Loucy (cell line): Measurements from ENCODE around the gene ANKRD10.
"Not testable (repeated sequence)": the region's sequence is repeated elsewhere in the genome, so short reads cannot be mapped to it uniquely, and the experiment has no call there.

ENCODE experiments used
- H2AFZ ChIP-seq: fragments of 200-600 bp; sonication (generic); 2 replicates; pipeline ENCODE4 v1.6.0; 2016; ENCODE audit warnings: antibody characterized with exemption, mild to moderate bottlenecking, low read length, moderate library complexity
- H3F3A ChIP-seq: fragments of 200-600 bp; 2 replicates; pipeline ENCODE4 v1.6.0; 2016; ENCODE audit warnings: antibody characterized with exemption, low read depth, mild to moderate bottlenecking
- H3K27me3 ChIP-seq: fragments of 200-600 bp; sonication (generic); 2 replicates; pipeline ENCODE4 v1.6.1; 2014; ENCODE audit warnings: low read length, mild to moderate bottlenecking; ENCODE audit not compliant: insufficient read depth, poor library complexity, severe bottlenecking
- H3K36me3 ChIP-seq: fragments of 200-600 bp; sonication (generic); 2 replicates; pipeline ENCODE4 v1.6.1; 2016; ENCODE audit warnings: low read length; ENCODE audit not compliant: insufficient read depth
- H3K4me1 ChIP-seq: fragments of 200-600 bp; sonication (generic); 2 replicates; pipeline ENCODE4 v1.5.1; 2014; ENCODE audit warnings: low read length, mild to moderate bottlenecking; ENCODE audit not compliant: insufficient read depth, poor library complexity, severe bottlenecking
- H3K4me2 ChIP-seq: fragments of 200-600 bp; sonication (generic); 2 replicates; pipeline ENCODE4 v1.6.0; 2014; ENCODE audit warnings: antibody characterized with exemption, low read length, low read depth, mild to moderate bottlenecking; ENCODE audit not compliant: poor library complexity, severe bottlenecking
- H3K4me3 ChIP-seq: fragments of 200-600 bp; sonication (generic); 2 replicates; pipeline ENCODE4 v1.5.1; 2014; ENCODE audit warnings: low read length, mild to moderate bottlenecking, mixed read lengths; ENCODE audit not compliant: poor library complexity, severe bottlenecking
- H3K79me2 ChIP-seq: fragments of 200-600 bp; sonication (generic); 2 replicates; pipeline ENCODE4 v1.6.1; 2014; ENCODE audit warnings: low read length; ENCODE audit not compliant: insufficient read depth
- H3K9ac ChIP-seq: fragments of 200-600 bp; sonication (generic); 2 replicates; pipeline ENCODE4 v1.6.0; 2014; ENCODE audit warnings: mild to moderate bottlenecking, low read depth, low read length, moderate library complexity; ENCODE audit not compliant: poor library complexity, severe bottlenecking
- H3K9me2 ChIP-seq: fragments of 200-600 bp; sonication (generic); replicated peaks from 2 replicates; pipeline ENCODE4 v1.6.1; 2016; ENCODE audit warnings: low read depth, low read length, mixed read lengths
- H3K9me3 ChIP-seq: fragments of 200-600 bp; sonication (generic); 2 replicates; pipeline ENCODE4 v1.6.1; 2014; ENCODE audit warnings: mild to moderate bottlenecking, antibody characterized with exemption, low read length, low read depth; ENCODE audit not compliant: insufficient read depth
- H4K20me1 ChIP-seq: fragments of 200-600 bp; sonication (generic); 2 replicates; pipeline ENCODE4 v1.6.0; 2014; ENCODE audit warnings: antibody characterized with exemption, low read length, mild to moderate bottlenecking; ENCODE audit not compliant: insufficient read depth, poor library complexity, severe bottlenecking
- CTCF ChIP-seq: fragments of 200-600 bp; sonication (generic); conservative IDR thresholded peaks from 2 replicates; pipeline ENCODE4 v1.5.1; 2014; ENCODE audit warnings: mild to moderate bottlenecking, antibody characterized with exemption, low read length
- EZH2phosphoT487 ChIP-seq: fragments of 200-600 bp; IDR thresholded peaks from 2 replicates; pipeline ENCODE4 v1.6.1; 2018; ENCODE audit warnings: antibody characterized with exemption, mild to moderate bottlenecking, moderate library complexity, borderline replicate concordance

The ANKRD10 gene

GRCh38 chr13:110841406-110841805 lies 73.5 kb downstream of the ANKRD10 start:
- Histone ChIP-seq H2AFZ (no peak overlapping the region), H4K20me1 (no peaks in the 10 kb centered on the region), H3K9me2 (no peaks in the 10 kb centered on the region), H3K79me2 (no peaks in the 10 kb centered on the region), H3K4me3 (no peak overlapping the region), H3K4me2 (no peak overlapping the region), H3K9ac (no peak overlapping the region), H3K27me3 (no peaks in the 10 kb centered on the region), H3F3A (no peaks in the 10 kb centered on the region), H3K36me3 (no peaks in the 10 kb centered on the region), H3K9me3 (no peaks in the 10 kb centered on the region), H3K4me1 (no peaks in the 10 kb centered on the region)
- TF ChIP-seq EZH2phosphoT487 (no peak), CTCF (no peak)

- TF ChIP-seq CTCF (no peak), EZH2phosphoT487 (no peak)
- H3K9me3 ChIP-seq: no peaks in the 10 kb centered on the region
- no peak overlapping the region for H3K4me2 ChIP-seq
- H3F3A ChIP-seq: no peaks in the 10 kb centered on the region
- H4K20me1 ChIP-seq: no peaks in the 10 kb centered on the region
- no peaks in the 10 kb centered on the region for H3K36me3 ChIP-seq
- no peaks in the 10 kb centered on the region for H3K79me2 ChIP-seq
- no peak overlapping the region for H3K4me3 ChIP-seq
- H3K4me1 ChIP-seq: no peaks in the 10 kb centered on the region
- no peaks in the 10 kb centered on the region for H3K27me3 ChIP-seq
- no peaks in the 10 kb centered on the region for H3K9me2 ChIP-seq
- no peak overlapping the region for H2AFZ ChIP-seq
- no peak overlapping the region for H3K9ac ChIP-seq
Measured at GRCh38 chr13:110838867-110839538, 75.9 kb downstream of the ANKRD10 start.

GRCh38 chr13:110838116-110838515 lies 76.8 kb downstream of the ANKRD10 start:
- Histone ChIP-seq H3K9me2 (no peaks in the 10 kb centered on the region), H3K9ac (no peak overlapping the region), H3K4me3 (no peak overlapping the region), H3F3A (no peaks in the 10 kb centered on the region), H3K4me1 (no peaks in the 10 kb centered on the region), H3K27me3 (no peaks in the 10 kb centered on the region), H3K79me2 (no peaks in the 10 kb centered on the region), H4K20me1 (no peaks in the 10 kb centered on the region), H2AFZ (no peak overlapping the region), H3K9me3 (no peaks in the 10 kb centered on the region), H3K4me2 (no peak overlapping the region), H3K36me3 (no peaks in the 10 kb centered on the region)
- TF ChIP-seq CTCF (no peak), EZH2phosphoT487 (no peak)

GRCh38 chr13:110837397-110838061 lies 77.3 kb downstream of the ANKRD10 start:
- H3K4me2 ChIP-seq, H3K36me3 ChIP-seq, H3F3A ChIP-seq, H3K9me3 ChIP-seq, H3K79me2 ChIP-seq, H2AFZ ChIP-seq, H3K9ac ChIP-seq, H3K27me3 ChIP-seq, H3K4me3 ChIP-seq, H4K20me1 ChIP-seq, H3K4me1 ChIP-seq, H3K9me2 ChIP-seq: not testable (repeated sequence)
